ENCODE data around the gene ACSL4. TPM values are rescaled to one million over a fixed set of nuclear protein-coding genes. Genes with fewer than 3 reads are reported as not detected.
"Not testable (repeated sequence)": the region's sequence is repeated elsewhere in the genome, so short reads cannot be mapped to it uniquely, and the experiment has no call there.

ACSL4 gene
- polyA plus RNA-seq, 1 donor from 2014 or later: 101 TPM

GRCh38 chrX:109671170-109671569, 61.9 kb downstream of the ACSL4 start:
- not testable (repeated sequence) for H3K4me2 ChIP-seq (ENCODE audit: low read length); H4K20me1 ChIP-seq (ENCODE audit: insufficient read depth); H2AFZ ChIP-seq (ENCODE audit: low read depth, low read length); H3K27me3 ChIP-seq (ENCODE audit: insufficient read depth, low read depth, low read length); H3K4me3 ChIP-seq (ENCODE audit: low read length); H3K79me2 ChIP-seq (replicated peaks; ENCODE audit: insufficient read depth, low read length); H3K9me2 ChIP-seq (ENCODE audit: insufficient read depth, low read length); H3K9me3 ChIP-seq (ENCODE audit: low read length); H3K9ac ChIP-seq (ENCODE audit: low read length); H3K36me3 ChIP-seq (ENCODE audit: insufficient read depth, low read length); H3K27ac ChIP-seq (ENCODE audit: low read length); H3F3A ChIP-seq (ENCODE audit: insufficient read depth, low read length, poor library complexity, severe bottlenecking)

GRCh38 chrX:109667986-109668385, 65.1 kb downstream of the ACSL4 start:
- H3F3A ChIP-seq (ENCODE audit: insufficient read depth, low read length, poor library complexity, severe bottlenecking): no peaks in the 10 kb centered on the region
- H3K4me3 ChIP-seq (ENCODE audit: low read length): no peak overlapping the region
- no peak overlapping the region for H3K9ac ChIP-seq (ENCODE audit: low read length)
- no peaks in the 10 kb centered on the region for H3K9me3 ChIP-seq (ENCODE audit: low read length)
- H4K20me1 ChIP-seq (ENCODE audit: insufficient read depth): no peaks in the 10 kb centered on the region
- TF ChIP-seq MXI1 (conservative IDR thresholded peaks at IDR 0.05; ENCODE audit: poor library complexity, severe bottlenecking) (no peak), POLR2AphosphoS5 (IDR thresholded peaks at IDR 0.05) (no peak), CTCF (IDR thresholded peaks at IDR 0.05; ENCODE audit: poor library complexity, severe bottlenecking) (no peak), RAD21 (conservative IDR thresholded peaks at IDR 0.05) (no peak), TAF1 (IDR thresholded peaks at IDR 0.05; ENCODE audit: low read depth) (no peak), EZH2 (IDR thresholded peaks at IDR 0.05; ENCODE audit: borderline replicate concordance, insufficient read depth, low read length, poor library complexity, severe bottlenecking) (no peak), SMC3 (conservative IDR thresholded peaks at IDR 0.05; ENCODE audit: poor library complexity) (no peak)
- TF ChIP-seq, protein P1, sequence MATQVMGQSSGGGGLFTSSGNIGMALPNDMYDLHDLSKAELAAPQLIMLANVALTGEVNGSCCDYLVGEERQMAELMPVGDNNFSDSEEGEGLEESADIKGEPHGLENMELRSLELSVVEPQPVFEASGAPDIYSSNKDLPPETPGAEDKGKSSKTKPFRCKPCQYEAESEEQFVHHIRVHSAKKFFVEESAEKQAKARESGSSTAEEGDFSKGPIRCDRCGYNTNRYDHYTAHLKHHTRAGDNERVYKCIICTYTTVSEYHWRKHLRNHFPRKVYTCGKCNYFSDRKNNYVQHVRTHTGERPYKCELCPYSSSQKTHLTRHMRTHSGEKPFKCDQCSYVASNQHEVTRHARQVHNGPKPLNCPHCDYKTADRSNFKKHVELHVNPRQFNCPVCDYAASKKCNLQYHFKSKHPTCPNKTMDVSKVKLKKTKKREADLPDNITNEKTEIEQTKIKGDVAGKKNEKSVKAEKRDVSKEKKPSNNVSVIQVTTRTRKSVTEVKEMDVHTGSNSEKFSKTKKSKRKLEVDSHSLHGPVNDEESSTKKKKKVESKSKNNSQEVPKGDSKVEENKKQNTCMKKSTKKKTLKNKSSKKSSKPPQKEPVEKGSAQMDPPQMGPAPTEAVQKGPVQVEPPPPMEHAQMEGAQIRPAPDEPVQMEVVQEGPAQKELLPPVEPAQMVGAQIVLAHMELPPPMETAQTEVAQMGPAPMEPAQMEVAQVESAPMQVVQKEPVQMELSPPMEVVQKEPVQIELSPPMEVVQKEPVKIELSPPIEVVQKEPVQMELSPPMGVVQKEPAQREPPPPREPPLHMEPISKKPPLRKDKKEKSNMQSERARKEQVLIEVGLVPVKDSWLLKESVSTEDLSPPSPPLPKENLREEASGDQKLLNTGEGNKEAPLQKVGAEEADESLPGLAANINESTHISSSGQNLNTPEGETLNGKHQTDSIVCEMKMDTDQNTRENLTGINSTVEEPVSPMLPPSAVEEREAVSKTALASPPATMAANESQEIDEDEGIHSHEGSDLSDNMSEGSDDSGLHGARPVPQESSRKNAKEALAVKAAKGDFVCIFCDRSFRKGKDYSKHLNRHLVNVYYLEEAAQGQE (IDR thresholded peaks at IDR 0.05; ENCODE audit: borderline replicate concordance): no peak
- no peaks in the 10 kb centered on the region for H3K27me3 ChIP-seq (ENCODE audit: insufficient read depth, low read depth, low read length)
- H3K79me2 ChIP-seq (replicated peaks; ENCODE audit: insufficient read depth, low read length): no peaks in the 10 kb centered on the region
- no peaks in the 10 kb centered on the region for H3K9me2 ChIP-seq (ENCODE audit: insufficient read depth, low read length)
- no peak overlapping the region for H3K27ac ChIP-seq (ENCODE audit: low read length)
- no peaks in the 10 kb centered on the region for H3K36me3 ChIP-seq (ENCODE audit: insufficient read depth, low read length)
- H2AFZ ChIP-seq (ENCODE audit: low read depth, low read length): no peak overlapping the region
- H3K4me2 ChIP-seq (ENCODE audit: low read length): no peak overlapping the region

DNA sequence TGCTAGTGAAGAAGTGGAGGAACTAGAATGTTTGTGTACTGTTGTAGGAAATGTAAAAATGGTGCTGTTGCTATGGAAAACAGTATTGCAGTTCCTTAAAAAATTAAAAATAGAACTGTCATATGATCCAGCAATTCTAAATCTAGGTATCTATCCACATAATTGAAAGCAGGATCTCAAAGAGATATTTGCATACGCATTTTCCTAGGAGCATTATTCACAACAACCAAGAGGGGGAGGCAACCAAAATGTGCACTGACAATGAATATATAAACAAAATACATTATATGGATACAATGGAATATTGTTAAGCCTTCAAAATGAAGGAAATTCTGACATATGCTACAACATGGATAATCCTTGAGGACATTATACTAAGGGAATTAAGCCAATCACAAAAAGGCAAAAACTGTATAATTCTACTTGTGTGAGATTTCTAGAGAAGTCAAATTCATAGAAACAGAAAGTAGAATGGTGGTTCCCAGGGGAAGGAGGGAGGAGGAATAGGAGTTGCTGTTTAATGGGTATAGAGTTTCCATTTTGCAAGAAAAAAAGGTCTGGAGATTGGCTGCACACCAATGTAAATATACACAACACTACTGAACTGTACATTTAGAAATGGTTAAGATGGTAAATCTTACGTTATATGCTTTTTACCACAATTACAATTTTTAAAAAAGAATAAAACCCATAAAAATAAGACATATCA, 72.5 kb downstream of the ACSL4 start:
- no peaks in the 10 kb centered on the region for H3K9me2 ChIP-seq (ENCODE audit: insufficient read depth, low read length)
- no peak overlapping the region for H3K27ac ChIP-seq (ENCODE audit: low read length)
- no peak overlapping the region for H3K9ac ChIP-seq (ENCODE audit: low read length)
- H3K4me2 ChIP-seq (ENCODE audit: low read length): no peak overlapping the region
- no peaks in the 10 kb centered on the region for H3K27me3 ChIP-seq (ENCODE audit: insufficient read depth, low read depth, low read length)
- H3K79me2 ChIP-seq (replicated peaks; ENCODE audit: insufficient read depth, low read length): no peaks in the 10 kb centered on the region
- no peaks in the 10 kb centered on the region for H3K36me3 ChIP-seq (ENCODE audit: insufficient read depth, low read length)
- H3K9me3 ChIP-seq (ENCODE audit: low read length): no peaks in the 10 kb centered on the region
- no peak overlapping the region for H3K4me3 ChIP-seq (ENCODE audit: low read length)
- no peak overlapping the region for H2AFZ ChIP-seq (ENCODE audit: low read depth, low read length)
- no peaks in the 10 kb centered on the region for H3F3A ChIP-seq (ENCODE audit: insufficient read depth, low read length, poor library complexity, severe bottlenecking)
- H4K20me1 ChIP-seq (ENCODE audit: insufficient read depth): no peaks in the 10 kb centered on the region
- TF ChIP-seq, protein P1 (IDR thresholded peaks at IDR 0.05; ENCODE audit: borderline replicate concordance): no peak
- TF ChIP-seq SMC3 (conservative IDR thresholded peaks at IDR 0.05; ENCODE audit: poor library complexity): no peak
- no peak for TF ChIP-seq TAF1 (IDR thresholded peaks at IDR 0.05; ENCODE audit: low read depth)
- no peak for TF ChIP-seq RAD21 (conservative IDR thresholded peaks at IDR 0.05)
- TF ChIP-seq MXI1 (conservative IDR thresholded peaks at IDR 0.05; ENCODE audit: poor library complexity, severe bottlenecking): no peak
